ENCODE results near the gene ABHD11. TPM values are rescaled to one million over a fixed set of nuclear protein-coding genes. Genes with fewer than 3 reads are reported as not detected.

The ABHD11 gene
- total and polyA plus RNA-seq, 9 of the 15 experiments (the other 6 are each of a cell fraction or from before 2014, with no cell fraction given), result 7.7 to 44.2 (median 18.9) TPM

DNA sequence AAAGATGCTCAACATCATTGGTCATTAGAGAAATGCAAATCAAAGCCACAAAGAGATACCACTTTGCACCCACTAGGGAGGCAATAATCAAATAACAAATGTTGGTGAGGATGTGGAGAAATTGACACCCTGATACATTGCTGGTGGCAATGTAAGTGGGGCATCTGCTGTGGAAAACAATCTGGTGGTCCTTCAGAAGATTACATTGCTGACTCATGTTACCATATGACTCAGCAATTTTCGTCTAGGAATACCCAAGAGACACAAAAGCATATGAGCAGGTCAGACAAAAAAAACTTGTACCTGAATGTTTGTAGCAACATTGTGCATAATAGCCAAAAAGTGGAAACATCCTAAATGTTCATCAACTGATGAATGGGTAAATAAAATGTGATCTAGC, 36.3 kb upstream of the ABHD11 start:
- in situ Hi-C loops (cut with MboI), result no loop called here
- ChIA-PET POLR2A (no interaction called here), CTCF (ENCODE audit: low intra/inter-chr PET ratio) (interaction anchor here (0.7 kb wide), 1 partner anchor 10 kb away, joined by 4 read pairs; no protein-coding TSS in a partner anchor)
- intact Hi-C loops (cut with micrococcal nuclease), result no loop called here
- Histone ChIP-seq H3K9ac (ENCODE audit: insufficient read depth in 1 of 2, low read depth in 2 of 2, low read length in 2 of 2) (no peak overlapping the region), H3K4me2 (ENCODE audit: insufficient read depth, low read length) (no peak overlapping the region; the same call in 1 of the 2 replicates), H3K9me3 (replicated peaks; ENCODE audit: control insufficient read depth, insufficient read depth, low read depth, low read length) (no peaks in the 10 kb centered on the region), H2AFZ (ENCODE audit: low read depth, low read length) (no peak overlapping the region; the same call in 1 of the 2 replicates), H3K79me2 (ENCODE audit: control insufficient read depth, insufficient read depth, low read length) (no peaks in the 10 kb centered on the region), H3K27me3 (ENCODE audit: control insufficient read depth in 2 of 2, insufficient read depth in 2 of 2, low read length in 2 of 2) (no peaks in the 10 kb centered on the region), H4K20me1 (replicated peaks; ENCODE audit: control insufficient read depth, insufficient read depth, low read length) (no peaks in the 10 kb centered on the region), H3K9me1 (ENCODE audit: control insufficient read depth, insufficient read depth, low read length) (no peaks in the 10 kb centered on the region), H3K4me3 (no peak overlapping the region), H3K4me1 (replicated peaks in 1 of 2; ENCODE audit: control insufficient read depth in 2 of 2, insufficient read depth in 2 of 2, low read length in 2 of 2) (peaks cover 9 to 24% of the 10 kb centered on the region in 2 experiments; a peak in 4 of 5 replicates), H3K36me3 (ENCODE audit: control insufficient read depth, insufficient read depth, low read length) (no peaks in the 10 kb centered on the region), H3K27ac (ENCODE audit: extremely low read depth, low read depth, low read length) (no peak overlapping the region)
- DNase-seq (ENCODE audit: extremely low read depth in 1 of 4, low spot score in 3 of 4) (peak in 3 of 4 experiments; percentile 41 to 73 (median 45)), ATAC-seq (0 out of 3 replicates have a peak, but pooled peaks have one; percentile 35), FAIRE-seq (peak; percentile 78)
- WGBS (ENCODE audit: insufficient coverage, low coverage, missing lambda C conversion rate), result 0% methylated on average over 1 of the region's 1 CpG
- BruUV-seq (replicated peaks), result no TSS peak
- TF ChIP-seq ZNF444 (CRISPR knock-in tag; IDR thresholded peaks at IDR 0.05), result no peak
- TF ChIP-seq C11orf30 (IDR thresholded peaks at IDR 0.05; ENCODE audit: low read depth), result peak; percentile 100
- TF ChIP-seq, protein P1, sequence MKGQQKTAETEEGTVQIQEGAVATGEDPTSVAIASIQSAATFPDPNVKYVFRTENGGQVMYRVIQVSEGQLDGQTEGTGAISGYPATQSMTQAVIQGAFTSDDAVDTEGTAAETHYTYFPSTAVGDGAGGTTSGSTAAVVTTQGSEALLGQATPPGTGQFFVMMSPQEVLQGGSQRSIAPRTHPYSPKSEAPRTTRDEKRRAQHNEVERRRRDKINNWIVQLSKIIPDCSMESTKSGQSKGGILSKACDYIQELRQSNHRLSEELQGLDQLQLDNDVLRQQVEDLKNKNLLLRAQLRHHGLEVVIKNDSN (CRISPR knock-in tag; IDR thresholded peaks at IDR 0.05), result no peak
- no peak for TF ChIP-seq HDAC6 (IDR thresholded peaks at IDR 0.05; ENCODE audit: low read depth, low read length)
- peak; percentile 97 for TF ChIP-seq NFE2L1 (tag; IDR thresholded peaks at IDR 0.05; ENCODE audit: borderline replicate concordance, low read depth)
- peak; percentile 57 to 81; a peak in 3 of 4 replicates for TF ChIP-seq KDM1A (IDR thresholded peaks at IDR 0.05)
- no peak for TF ChIP-seq CTCF (IDR thresholded peaks at IDR 0.05 in 2 of 3, conservative IDR thresholded peaks at IDR 0.05 in 1 of 3; ENCODE audit: insufficient read depth in 2 of 3, low read depth in 1 of 3, low read length in 3 of 3)
- TF ChIP-seq ETV6 (IDR thresholded peaks at IDR 0.05; ENCODE audit: borderline replicate concordance in 1 of 2, low read depth in 2 of 2, low read length in 1 of 2), result no peak
- TF ChIP-seq ETV6 (CRISPR knock-in tag; IDR thresholded peaks at IDR 0.05; ENCODE audit: borderline replicate concordance), result no peak
- 0 out of 2 replicates have a peak, but pooled peaks have one; percentile 15 for TF ChIP-seq ADNP (tag; IDR thresholded peaks at IDR 0.05)
- peak; percentile 59 for TF ChIP-seq SMARCC2 (IDR thresholded peaks at IDR 0.05; ENCODE audit: low read depth)
- TF ChIP-seq SUPT5H (IDR thresholded peaks at IDR 0.05), result no peak
- peak; percentile 99 for TF ChIP-seq BACH1 (tag; IDR thresholded peaks at IDR 0.05)
- no peak for TF ChIP-seq BRCA1 (IDR thresholded peaks at IDR 0.05)
- TF ChIP-seq BRCA1 (CRISPR knock-in tag; IDR thresholded peaks at IDR 0.05), result no peak
- peak; percentile 62 for TF ChIP-seq EP300 (IDR thresholded peaks at IDR 0.05; ENCODE audit: low read length)
- TF ChIP-seq, protein P2, sequence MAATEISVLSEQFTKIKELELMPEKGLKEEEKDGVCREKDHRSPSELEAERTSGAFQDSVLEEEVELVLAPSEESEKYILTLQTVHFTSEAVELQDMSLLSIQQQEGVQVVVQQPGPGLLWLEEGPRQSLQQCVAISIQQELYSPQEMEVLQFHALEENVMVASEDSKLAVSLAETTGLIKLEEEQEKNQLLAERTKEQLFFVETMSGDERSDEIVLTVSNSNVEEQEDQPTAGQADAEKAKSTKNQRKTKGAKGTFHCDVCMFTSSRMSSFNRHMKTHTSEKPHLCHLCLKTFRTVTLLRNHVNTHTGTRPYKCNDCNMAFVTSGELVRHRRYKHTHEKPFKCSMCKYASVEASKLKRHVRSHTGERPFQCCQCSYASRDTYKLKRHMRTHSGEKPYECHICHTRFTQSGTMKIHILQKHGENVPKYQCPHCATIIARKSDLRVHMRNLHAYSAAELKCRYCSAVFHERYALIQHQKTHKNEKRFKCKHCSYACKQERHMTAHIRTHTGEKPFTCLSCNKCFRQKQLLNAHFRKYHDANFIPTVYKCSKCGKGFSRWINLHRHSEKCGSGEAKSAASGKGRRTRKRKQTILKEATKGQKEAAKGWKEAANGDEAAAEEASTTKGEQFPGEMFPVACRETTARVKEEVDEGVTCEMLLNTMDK (IDR thresholded peaks at IDR 0.05; ENCODE audit: borderline replicate concordance, insufficient read depth, low read depth, low read length, poor library complexity, severe bottlenecking), result no peak
- TF ChIP-seq MED1 (CRISPR knock-in tag; IDR thresholded peaks at IDR 0.05; ENCODE audit: borderline replicate concordance), result no peak
- peak; percentile 12; the same call in 1 of the 2 replicates for TF ChIP-seq GATAD2A (IDR thresholded peaks at IDR 0.05)
- peak in 1 of 2 experiments; percentile 30; a peak in 1 of 4 replicates for TF ChIP-seq HDAC1 (IDR thresholded peaks at IDR 0.05)

Data from K562 (cell line).